HepG2 (cell line): ENCODE data around the gene KIAA1755.
"Not testable (repeated sequence)": the region's sequence is repeated elsewhere in the genome, so short reads cannot be mapped to it uniquely, and the experiment has no call there.

Experiments
- CBX2 ChIP-seq, 2 experiments: fragments of 200-600 bp in 1 of 2; sonication (generic); formaldehyde crosslinking in 1 of 2; IDR thresholded peaks; 2 replicates each; pipeline versions ENCODE4 v1.7.0 to v1.8.1; 2018 to 2022; ENCODE audit warnings: low read depth in 2 of 2, low read length in 1 of 2, mild to moderate bottlenecking in 1 of 2, missing genetic modification reagents in 1 of 2
- EHMT2 ChIP-seq: fragments of 200-600 bp; sonication (generic); IDR thresholded peaks from 2 replicates; pipeline ENCODE4 v1.7.0; 2017; ENCODE audit warnings: antibody characterized with exemption, low read depth, low read length, borderline replicate concordance
- HDAC1 ChIP-seq: sonication (generic); formaldehyde crosslinking; IDR thresholded peaks from 2 replicates; pipeline ENCODE4 v1.5.1; 2020; ENCODE audit warnings: mild to moderate bottlenecking, missing genetic modification reagents
- JARID2 ChIP-seq: sonication (generic); formaldehyde crosslinking; IDR thresholded peaks from 2 replicates; pipeline ENCODE4 v1.8.1; 2023; ENCODE audit warnings: missing genetic modification reagents, inconsistent platforms; ENCODE audit not compliant: insufficient replicate concordance
- NPAS2 ChIP-seq: sonication (generic); formaldehyde crosslinking; IDR thresholded peaks from 2 replicates; pipeline ENCODE4 v1.8.0; 2022; ENCODE audit warnings: mild to moderate bottlenecking, missing genetic modification reagents, borderline replicate concordance
- SIN3A ChIP-seq: IDR thresholded peaks from 2 replicates; pipeline ENCODE4 v1.6.1; 2011; ENCODE audit warnings: low read depth, mild to moderate bottlenecking, control low read depth, low read length, borderline replicate concordance
- SRSF9 ChIP-seq: fragments of 200-400 bp; formaldehyde crosslinking; IDR thresholded peaks from 2 replicates; pipeline ENCODE4 v1.6.1; 2018; ENCODE audit warnings: borderline replicate concordance, mild to moderate bottlenecking, low read depth, low read length; ENCODE audit not compliant: insufficient read depth, poor library complexity, severe bottlenecking
- TAF1 ChIP-seq: sonication (generic); formaldehyde crosslinking; IDR thresholded peaks from 2 replicates; pipeline ENCODE4 v1.4.0; 2020; ENCODE audit warnings: missing genetic modification reagents
- U2AF1 ChIP-seq: fragments of 200-400 bp; formaldehyde crosslinking; optimal IDR thresholded peaks from 2 replicates; pipeline ENCODE3; 2017; ENCODE audit warnings: mild to moderate bottlenecking, low read depth, low read length
- ZFP37 ChIP-seq: sonication (generic); formaldehyde crosslinking; IDR thresholded peaks from 2 replicates; pipeline ENCODE4 v1.4.0; 2020; ENCODE audit warnings: missing genetic modification reagents, borderline replicate concordance
- ZNF549 ChIP-seq: sonication (generic); formaldehyde crosslinking; IDR thresholded peaks from 2 replicates; pipeline ENCODE4 v1.5.0; 2020; ENCODE audit warnings: missing genetic modification reagents
- ZNF724P ChIP-seq: sonication (generic); formaldehyde crosslinking; IDR thresholded peaks from 2 replicates; pipeline ENCODE4 v1.8.0; 2022; ENCODE audit warnings: missing genetic modification reagents, borderline replicate concordance
- ZSCAN20 ChIP-seq: sonication (generic); formaldehyde crosslinking; IDR thresholded peaks from 2 replicates; pipeline ENCODE4 v1.4.0; 2020; ENCODE audit warnings: missing genetic modification reagents, mild to moderate bottlenecking, borderline replicate concordance
- TF ChIP-seq, protein P1 (sequence below): sonication (generic); formaldehyde crosslinking; IDR thresholded peaks from 2 replicates; pipeline ENCODE4 v1.5.0; 2020; ENCODE audit warnings: mild to moderate bottlenecking, missing genetic modification reagents, moderate library complexity

GRCh38 chr20:38254621-38255020 lies 5.9 kb downstream of the KIAA1755 start:
- TF ChIP-seq, protein P1, sequence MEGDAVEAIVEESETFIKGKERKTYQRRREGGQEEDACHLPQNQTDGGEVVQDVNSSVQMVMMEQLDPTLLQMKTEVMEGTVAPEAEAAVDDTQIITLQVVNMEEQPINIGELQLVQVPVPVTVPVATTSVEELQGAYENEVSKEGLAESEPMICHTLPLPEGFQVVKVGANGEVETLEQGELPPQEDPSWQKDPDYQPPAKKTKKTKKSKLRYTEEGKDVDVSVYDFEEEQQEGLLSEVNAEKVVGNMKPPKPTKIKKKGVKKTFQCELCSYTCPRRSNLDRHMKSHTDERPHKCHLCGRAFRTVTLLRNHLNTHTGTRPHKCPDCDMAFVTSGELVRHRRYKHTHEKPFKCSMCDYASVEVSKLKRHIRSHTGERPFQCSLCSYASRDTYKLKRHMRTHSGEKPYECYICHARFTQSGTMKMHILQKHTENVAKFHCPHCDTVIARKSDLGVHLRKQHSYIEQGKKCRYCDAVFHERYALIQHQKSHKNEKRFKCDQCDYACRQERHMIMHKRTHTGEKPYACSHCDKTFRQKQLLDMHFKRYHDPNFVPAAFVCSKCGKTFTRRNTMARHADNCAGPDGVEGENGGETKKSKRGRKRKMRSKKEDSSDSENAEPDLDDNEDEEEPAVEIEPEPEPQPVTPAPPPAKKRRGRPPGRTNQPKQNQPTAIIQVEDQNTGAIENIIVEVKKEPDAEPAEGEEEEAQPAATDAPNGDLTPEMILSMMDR (CRISPR knock-in tag): not testable (repeated sequence)
- not testable (repeated sequence) for TF ChIP-seq CBX2 (IDR thresholded peaks at IDR 0.05; ENCODE audit: low read depth, low read length); CBX2 (CRISPR knock-in tag; IDR thresholded peaks at IDR 0.05; ENCODE audit: low read depth); TAF1; EHMT2; ZNF724P; SRSF9; ZFP37 (CRISPR knock-in tag); HDAC1 (CRISPR knock-in tag); ZSCAN20 (CRISPR knock-in tag); SIN3A; U2AF1; JARID2; NPAS2; ZNF549
